Measurements from ENCODE around the gene AKAP6.
"Not testable (repeated sequence)": the region's sequence is repeated elsewhere in the genome, so short reads cannot be mapped to it uniquely, and the experiment has no call there.

AKAP6 gene

DNA sequence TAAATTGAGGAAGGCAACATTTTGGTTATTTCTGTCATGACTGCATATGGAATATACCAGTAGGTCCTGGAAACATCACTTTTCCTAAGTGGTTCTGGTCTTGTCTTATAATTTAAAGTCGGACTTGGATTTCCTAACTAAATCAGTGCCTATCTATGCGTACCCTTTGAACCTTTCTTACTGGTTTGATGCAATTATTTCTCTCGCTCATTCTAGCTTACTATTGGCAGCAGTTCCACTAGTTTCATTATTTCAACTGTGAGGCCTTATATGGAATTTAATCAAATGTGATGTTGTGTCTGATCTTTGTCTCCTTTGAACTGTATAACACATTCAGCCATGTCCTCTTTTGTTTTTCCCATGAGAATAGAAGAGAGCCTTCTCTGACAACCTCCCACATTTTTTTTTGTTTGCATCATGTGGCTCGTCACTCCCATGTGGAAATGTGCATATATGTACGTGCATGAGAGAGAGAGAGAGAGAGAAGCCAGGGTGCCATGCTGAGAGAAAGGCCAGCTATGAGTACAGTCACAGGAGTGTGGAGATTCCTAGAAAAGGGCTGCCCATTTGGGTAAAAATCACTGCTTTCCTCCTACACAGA lies 48.0 kb downstream of the AKAP6 start:
- H3K4me3 ChIP-seq (ENCODE audit: low read depth, low read length): no peak overlapping the region
- TF ChIP-seq, protein P1, sequence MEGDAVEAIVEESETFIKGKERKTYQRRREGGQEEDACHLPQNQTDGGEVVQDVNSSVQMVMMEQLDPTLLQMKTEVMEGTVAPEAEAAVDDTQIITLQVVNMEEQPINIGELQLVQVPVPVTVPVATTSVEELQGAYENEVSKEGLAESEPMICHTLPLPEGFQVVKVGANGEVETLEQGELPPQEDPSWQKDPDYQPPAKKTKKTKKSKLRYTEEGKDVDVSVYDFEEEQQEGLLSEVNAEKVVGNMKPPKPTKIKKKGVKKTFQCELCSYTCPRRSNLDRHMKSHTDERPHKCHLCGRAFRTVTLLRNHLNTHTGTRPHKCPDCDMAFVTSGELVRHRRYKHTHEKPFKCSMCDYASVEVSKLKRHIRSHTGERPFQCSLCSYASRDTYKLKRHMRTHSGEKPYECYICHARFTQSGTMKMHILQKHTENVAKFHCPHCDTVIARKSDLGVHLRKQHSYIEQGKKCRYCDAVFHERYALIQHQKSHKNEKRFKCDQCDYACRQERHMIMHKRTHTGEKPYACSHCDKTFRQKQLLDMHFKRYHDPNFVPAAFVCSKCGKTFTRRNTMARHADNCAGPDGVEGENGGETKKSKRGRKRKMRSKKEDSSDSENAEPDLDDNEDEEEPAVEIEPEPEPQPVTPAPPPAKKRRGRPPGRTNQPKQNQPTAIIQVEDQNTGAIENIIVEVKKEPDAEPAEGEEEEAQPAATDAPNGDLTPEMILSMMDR (conservative IDR thresholded peaks at IDR 0.05; ENCODE audit: low read depth, low read length): no peak
- no peak for DNase-seq (ENCODE audit: low read depth)

DNA sequence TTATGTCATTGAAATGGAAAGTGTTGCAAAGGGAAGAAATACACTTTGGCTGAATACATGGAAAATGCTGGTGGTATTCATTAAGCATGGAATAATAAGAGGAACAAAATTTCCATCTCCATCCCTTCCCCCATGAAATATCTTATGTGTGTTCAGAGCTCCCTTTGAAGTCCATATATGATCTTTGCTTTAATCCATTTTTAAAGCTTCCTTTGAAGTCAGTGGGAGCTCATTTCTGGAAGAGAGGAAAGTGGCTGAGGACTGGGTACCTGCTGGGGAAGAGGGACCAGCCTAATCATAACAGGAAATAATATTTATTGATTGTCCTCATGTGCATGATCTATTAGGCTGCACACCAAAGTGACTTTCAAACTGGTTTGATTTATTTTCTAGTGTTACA lies 49.2 kb downstream of the AKAP6 start:
- H3K4me3 ChIP-seq (ENCODE audit: low read depth, low read length): no peak overlapping the region
- no peak for DNase-seq (ENCODE audit: low read depth)
- TF ChIP-seq, protein P1 (conservative IDR thresholded peaks at IDR 0.05; ENCODE audit: low read depth, low read length): no peak

DNA sequence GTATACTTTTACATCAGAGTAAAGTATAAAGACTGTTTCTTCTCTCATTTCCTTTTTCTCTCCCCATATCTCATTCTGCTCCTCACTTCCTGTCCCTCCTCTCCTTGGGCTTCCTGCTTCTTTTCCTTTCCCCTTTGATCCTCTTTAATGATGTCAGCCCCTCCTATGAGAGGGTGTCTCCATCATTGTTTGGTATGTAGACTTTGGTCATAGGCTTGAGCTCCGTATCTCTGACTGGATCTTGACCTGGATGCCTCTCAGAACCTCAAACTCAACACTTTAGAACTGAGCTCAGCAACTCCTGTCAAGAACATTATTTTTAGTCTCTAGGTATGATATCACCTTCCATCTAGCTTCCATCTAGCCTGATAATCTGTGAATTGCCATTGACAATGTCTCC lies 50.3 kb downstream of the AKAP6 start:
- DNase-seq (ENCODE audit: low read depth): no peak
- TF ChIP-seq, protein P1 (conservative IDR thresholded peaks at IDR 0.05; ENCODE audit: low read depth, low read length): no peak
- no peak overlapping the region for H3K4me3 ChIP-seq (ENCODE audit: low read depth, low read length)

DNA sequence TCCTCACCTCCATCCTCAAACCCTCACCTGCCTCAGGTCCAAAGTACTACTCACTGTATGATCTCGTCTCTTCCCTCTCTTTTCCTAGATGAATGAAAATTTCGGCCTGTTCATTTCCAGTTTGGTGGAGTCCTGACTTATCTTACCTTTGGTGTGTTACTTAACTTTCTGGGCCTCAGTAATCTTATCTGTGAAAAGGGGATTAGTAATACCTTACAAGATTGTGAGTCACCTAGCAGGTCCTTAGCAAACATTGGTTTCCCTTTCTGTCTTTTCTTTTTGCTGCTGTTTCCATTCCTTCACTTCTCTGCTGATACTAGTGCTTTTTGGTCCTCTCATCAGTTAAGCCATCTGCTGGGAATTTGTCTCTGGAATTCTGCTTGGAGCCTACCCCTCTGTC lies 52.8 kb downstream of the AKAP6 start:
- TF ChIP-seq, protein P1 (conservative IDR thresholded peaks at IDR 0.05; ENCODE audit: low read depth, low read length): no peak
- no peak for DNase-seq (ENCODE audit: low read depth)
- H3K4me3 ChIP-seq (ENCODE audit: low read depth, low read length): no peak overlapping the region

DNA sequence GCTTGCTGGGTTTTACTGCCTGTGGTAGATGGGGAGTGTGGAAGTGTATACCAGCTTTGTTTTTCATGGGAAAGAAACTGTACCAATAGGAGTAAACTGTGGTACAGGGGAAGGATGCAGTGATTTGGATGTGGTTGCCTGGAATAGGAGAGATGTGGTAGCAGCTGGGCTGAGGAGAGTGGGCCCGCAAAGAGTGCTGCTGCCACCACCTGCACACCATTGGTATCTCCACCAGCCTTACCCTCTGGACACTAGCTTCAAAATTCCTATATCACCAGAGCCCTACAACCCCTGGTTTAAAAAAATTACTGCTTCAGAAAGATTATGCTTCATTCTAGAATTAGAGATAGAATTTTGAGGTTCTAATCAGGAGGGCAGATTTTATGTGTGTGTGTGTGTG lies 53.6 kb downstream of the AKAP6 start:
- DNase-seq (ENCODE audit: low read depth): peak; percentile 63
- H3K4me3 ChIP-seq (ENCODE audit: low read depth, low read length): no peak overlapping the region
- TF ChIP-seq, protein P1 (conservative IDR thresholded peaks at IDR 0.05; ENCODE audit: low read depth, low read length): peak; percentile 70

DNA sequence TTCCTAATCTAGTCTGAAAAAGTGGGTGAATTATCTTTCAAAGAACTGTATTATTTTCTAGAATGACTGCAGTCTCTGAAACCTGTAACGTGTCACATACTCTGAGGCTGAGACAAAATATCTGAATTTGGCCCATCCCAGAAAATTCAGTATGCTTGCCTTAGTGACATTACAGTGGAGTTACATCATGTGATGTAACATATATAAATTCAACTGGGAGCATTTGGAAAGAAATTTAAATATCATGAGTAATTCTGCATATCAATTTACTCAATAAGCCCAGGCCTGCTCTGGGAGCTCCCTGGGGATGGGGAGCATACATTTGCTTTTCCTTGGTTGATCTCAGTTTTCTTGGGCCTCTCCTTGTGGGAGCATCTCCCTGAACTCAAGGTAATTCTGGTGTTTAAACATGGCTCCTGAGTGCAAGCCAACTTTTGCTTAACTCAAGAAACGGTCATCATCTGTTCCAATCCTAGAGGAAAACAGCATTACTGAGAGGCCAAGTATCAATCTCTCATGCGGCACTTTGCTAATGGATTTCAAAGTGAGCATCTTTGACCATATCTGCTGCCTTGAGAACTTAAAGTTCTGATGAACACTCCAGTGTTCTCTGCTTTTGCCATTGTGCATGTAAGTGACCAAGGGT lies 54.4 kb downstream of the AKAP6 start:
- no peak overlapping the region for H3K4me3 ChIP-seq (ENCODE audit: low read depth, low read length)
- DNase-seq (ENCODE audit: low read depth): no peak
- TF ChIP-seq, protein P1 (conservative IDR thresholded peaks at IDR 0.05; ENCODE audit: low read depth, low read length): no peak

DNA sequence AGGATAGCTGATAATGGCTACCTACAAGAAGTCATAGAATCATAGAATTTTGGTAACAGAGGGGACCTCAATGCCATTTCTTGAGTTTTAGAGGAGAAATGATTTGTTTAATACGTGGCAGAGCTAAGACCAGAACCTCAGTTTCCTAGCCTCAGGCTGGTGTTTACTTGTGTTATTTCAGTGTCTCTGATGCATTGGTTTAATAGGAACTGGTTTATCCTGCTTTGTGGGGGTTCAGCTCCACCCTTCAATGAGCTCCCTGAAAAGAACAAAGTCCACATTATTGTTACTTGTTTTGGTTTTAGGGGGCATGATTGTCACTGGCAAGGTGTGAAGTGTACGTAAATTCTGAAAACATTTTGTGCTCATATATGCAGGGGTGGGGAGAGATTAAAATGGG lies 55.4 kb downstream of the AKAP6 start:
- no peak for DNase-seq (ENCODE audit: low read depth)
- TF ChIP-seq, protein P1 (conservative IDR thresholded peaks at IDR 0.05; ENCODE audit: low read depth, low read length): no peak
- H3K4me3 ChIP-seq (ENCODE audit: low read depth, low read length): no peak overlapping the region

DNA sequence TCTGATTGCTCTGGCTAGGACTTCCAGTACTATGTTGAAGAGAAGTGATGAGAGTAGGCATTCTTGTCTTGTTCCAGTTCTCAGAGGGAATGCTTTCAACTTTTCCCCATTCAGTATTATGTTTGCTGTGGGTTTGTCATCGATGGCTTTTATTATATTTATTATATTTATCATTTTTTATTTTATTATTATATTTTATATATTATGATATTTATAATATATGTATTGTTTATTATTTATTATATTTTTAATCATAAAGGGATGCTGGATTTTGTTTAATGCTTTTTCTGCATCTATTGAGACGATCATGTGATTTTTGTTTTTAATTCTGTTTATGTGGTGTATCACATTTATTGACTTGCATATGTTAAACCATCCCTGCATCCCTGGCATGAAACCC lies 58.2 kb downstream of the AKAP6 start:
- DNase-seq (ENCODE audit: low read depth); H3K4me3 ChIP-seq (ENCODE audit: low read depth, low read length): not testable (repeated sequence)

Data from choroid plexus epithelial cell (primary cell).